Measurements from ENCODE around the gene FOXI1. TPM values are rescaled to one million over a fixed set of nuclear protein-coding genes. Genes with fewer than 3 reads are reported as not detected.

FOXI1 gene
- total and polyA plus RNA-seq, 2 donors from 2014 or later: 5.1 to 48.5 TPM

- Histone ChIP-seq H3K9me3 (ENCODE audit: control insufficient read depth in 2 of 3, insufficient read depth in 1 of 3, low read length in 3 of 3) (no peaks in the 10 kb centered on the region), H3K4me1 (ENCODE audit: control insufficient read depth in 2 of 3, insufficient read depth in 2 of 3, low read depth in 1 of 3, low read length in 3 of 3) (no peaks in the 10 kb centered on the region), H3K36me3 (ENCODE audit: control insufficient read depth in 2 of 3, insufficient read depth in 3 of 3, low read length in 3 of 3) (no peaks in the 10 kb centered on the region), H3K4me3 (ENCODE audit: low read length in 3 of 3) (no peak overlapping the region), H3K27ac (ENCODE audit: low read depth in 2 of 2, low read length in 2 of 2) (no peak overlapping the region), H3K27me3 (ENCODE audit: control insufficient read depth, insufficient read depth, low read length) (no peaks in the 10 kb centered on the region), H3K9ac (ENCODE audit: low read length in 3 of 3) (no peak overlapping the region)
- TF ChIP-seq, protein P1, sequence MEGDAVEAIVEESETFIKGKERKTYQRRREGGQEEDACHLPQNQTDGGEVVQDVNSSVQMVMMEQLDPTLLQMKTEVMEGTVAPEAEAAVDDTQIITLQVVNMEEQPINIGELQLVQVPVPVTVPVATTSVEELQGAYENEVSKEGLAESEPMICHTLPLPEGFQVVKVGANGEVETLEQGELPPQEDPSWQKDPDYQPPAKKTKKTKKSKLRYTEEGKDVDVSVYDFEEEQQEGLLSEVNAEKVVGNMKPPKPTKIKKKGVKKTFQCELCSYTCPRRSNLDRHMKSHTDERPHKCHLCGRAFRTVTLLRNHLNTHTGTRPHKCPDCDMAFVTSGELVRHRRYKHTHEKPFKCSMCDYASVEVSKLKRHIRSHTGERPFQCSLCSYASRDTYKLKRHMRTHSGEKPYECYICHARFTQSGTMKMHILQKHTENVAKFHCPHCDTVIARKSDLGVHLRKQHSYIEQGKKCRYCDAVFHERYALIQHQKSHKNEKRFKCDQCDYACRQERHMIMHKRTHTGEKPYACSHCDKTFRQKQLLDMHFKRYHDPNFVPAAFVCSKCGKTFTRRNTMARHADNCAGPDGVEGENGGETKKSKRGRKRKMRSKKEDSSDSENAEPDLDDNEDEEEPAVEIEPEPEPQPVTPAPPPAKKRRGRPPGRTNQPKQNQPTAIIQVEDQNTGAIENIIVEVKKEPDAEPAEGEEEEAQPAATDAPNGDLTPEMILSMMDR (IDR thresholded peaks at IDR 0.05; ENCODE audit: borderline replicate concordance, extremely low read depth, insufficient read depth): peak; percentile 48
- DNase-seq (peak; percentile 46 to 77 (median 70)), FAIRE-seq (no peak)
- intact Hi-C loops (cut with DNase I): no loop called here
Measured at GRCh38 chr5:170070556-170071412, 34.9 kb upstream of the FOXI1 start.

DNA sequence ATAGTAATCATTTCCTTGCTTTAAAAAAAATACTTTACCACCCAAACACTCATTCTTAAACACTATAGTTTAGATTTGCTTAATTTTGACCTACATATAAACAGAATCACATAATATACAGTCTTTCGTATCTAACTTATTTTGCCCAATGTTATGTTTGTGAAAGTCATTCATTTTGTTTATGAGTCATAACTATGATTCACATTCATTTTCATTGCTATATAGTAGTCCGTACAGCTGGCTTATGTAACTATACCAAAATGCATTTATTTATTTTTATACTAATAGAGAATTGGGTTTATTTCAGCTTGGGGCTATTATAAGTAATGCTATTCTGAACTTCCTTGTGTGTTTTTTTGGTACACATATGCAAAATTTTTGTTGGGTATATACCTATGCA lies 33.9 kb upstream of the FOXI1 start:
- FAIRE-seq (no peak), DNase-seq (no peak)
- no peak overlapping the region for H3K4me3 ChIP-seq (ENCODE audit: low read length in 3 of 3)
- no peak overlapping the region for H3K9ac ChIP-seq (ENCODE audit: low read length in 3 of 3)
- TF ChIP-seq, protein P1 (IDR thresholded peaks at IDR 0.05; ENCODE audit: borderline replicate concordance, extremely low read depth, insufficient read depth): no peak
- no peak overlapping the region for H3K27ac ChIP-seq (ENCODE audit: low read depth in 2 of 2, low read length in 2 of 2)
- intact Hi-C loops (cut with DNase I): no loop called here
- no peaks in the 10 kb centered on the region for H3K27me3 ChIP-seq (ENCODE audit: control insufficient read depth, insufficient read depth, low read length)
- H3K9me3 ChIP-seq (ENCODE audit: control insufficient read depth in 2 of 3, insufficient read depth in 1 of 3, low read length in 3 of 3): no peaks in the 10 kb centered on the region
- H3K4me1 ChIP-seq (ENCODE audit: control insufficient read depth in 2 of 3, insufficient read depth in 2 of 3, low read depth in 1 of 3, low read length in 3 of 3): no peaks in the 10 kb centered on the region
- H3K36me3 ChIP-seq (ENCODE audit: control insufficient read depth in 2 of 3, insufficient read depth in 3 of 3, low read length in 3 of 3): no peaks in the 10 kb centered on the region

GRCh38 chr5:170075696-170076095 lies 30.0 kb upstream of the FOXI1 start:
- FAIRE-seq: no peak
- Histone ChIP-seq H3K9ac (ENCODE audit: low read length in 3 of 3) (no peak overlapping the region), H3K36me3 (ENCODE audit: control insufficient read depth in 2 of 3, insufficient read depth in 3 of 3, low read length in 3 of 3) (no peaks in the 10 kb centered on the region), H3K4me1 (ENCODE audit: control insufficient read depth in 2 of 3, insufficient read depth in 2 of 3, low read depth in 1 of 3, low read length in 3 of 3) (no peaks in the 10 kb centered on the region), H3K27me3 (ENCODE audit: control insufficient read depth, insufficient read depth, low read length) (no peaks in the 10 kb centered on the region), H3K9me3 (ENCODE audit: control insufficient read depth in 2 of 3, insufficient read depth in 1 of 3, low read length in 3 of 3) (no peaks in the 10 kb centered on the region), H3K4me3 (ENCODE audit: low read length in 3 of 3) (no peak overlapping the region), H3K27ac (ENCODE audit: low read depth in 2 of 2, low read length in 2 of 2) (no peak overlapping the region)
- TF ChIP-seq, protein P1 (IDR thresholded peaks at IDR 0.05; ENCODE audit: borderline replicate concordance, extremely low read depth, insufficient read depth): no peak
- DNase-seq: peak in 1 of 5 donors; percentile 14
- intact Hi-C loops (cut with DNase I): no loop called here
